BJ (cell line): ENCODE measurements around the gene DDR1. TPM values are rescaled to one million over a fixed set of nuclear protein-coding genes. Genes with fewer than 3 reads are reported as not detected.
"Not testable (repeated sequence)": the region's sequence is repeated elsewhere in the genome, so short reads cannot be mapped to it uniquely, and the experiment has no call there.

Experiments used
- CTCF ChIA-PET: fragments of 350-600 bp; formaldehyde crosslinking; extraction: SDS; loops from one replicate; lab custom pipeline; 2021; ENCODE audit warnings: antibody characterized with exemption, inconsistent platforms; lab: Yijun Ruan, JAX
- POLR2A ChIA-PET: fragments of 300-600 bp; sonication (Branson Sonifier 250); formaldehyde crosslinking; extraction: SDS; loops from one replicate; lab custom pipeline; 2021; ENCODE audit warnings: antibody characterized with exemption; lab: Charles Lee
- DNase-seq: peaks from one replicate; pipeline ENCODE4 v3.0.0-alpha.2; 2011; ENCODE audit warnings: low read depth
- H3K27me3 ChIP-seq: 2 replicates; pipeline ENCODE4 v1.6.0; 2011; ENCODE audit warnings: low read length; ENCODE audit not compliant: control insufficient read depth, insufficient read depth
- H3K36me3 ChIP-seq: 2 replicates; pipeline ENCODE4 v1.5.1; 2011; ENCODE audit warnings: low read length; ENCODE audit not compliant: control insufficient read depth, insufficient read depth
- H3K4me3 ChIP-seq: 2 replicates; pipeline ENCODE4 v1.5.1; 2011; ENCODE audit warnings: low read depth, mild to moderate bottlenecking, control low read depth, low read length
- polyA plus RNA-seq: library from polyadenylated mRNA; depleted of rRNA; stranded (reverse); fragments of >200 nt; gene quantifications from 2 replicates; pipeline ENCODE4 v1.2.3, GENCODE V29; 2011
- TF ChIP-seq, protein P1 (sequence below): IDR thresholded peaks from 2 replicates; pipeline ENCODE4 v1.5.1; 2011; ENCODE audit warnings: low read depth, mild to moderate bottlenecking, control low read depth, inconsistent platforms, low read length, moderate library complexity; ENCODE audit not compliant: insufficient read depth

The DDR1 gene
- polyA plus RNA-seq, 1 experiment: 17.0 TPM

DNA sequence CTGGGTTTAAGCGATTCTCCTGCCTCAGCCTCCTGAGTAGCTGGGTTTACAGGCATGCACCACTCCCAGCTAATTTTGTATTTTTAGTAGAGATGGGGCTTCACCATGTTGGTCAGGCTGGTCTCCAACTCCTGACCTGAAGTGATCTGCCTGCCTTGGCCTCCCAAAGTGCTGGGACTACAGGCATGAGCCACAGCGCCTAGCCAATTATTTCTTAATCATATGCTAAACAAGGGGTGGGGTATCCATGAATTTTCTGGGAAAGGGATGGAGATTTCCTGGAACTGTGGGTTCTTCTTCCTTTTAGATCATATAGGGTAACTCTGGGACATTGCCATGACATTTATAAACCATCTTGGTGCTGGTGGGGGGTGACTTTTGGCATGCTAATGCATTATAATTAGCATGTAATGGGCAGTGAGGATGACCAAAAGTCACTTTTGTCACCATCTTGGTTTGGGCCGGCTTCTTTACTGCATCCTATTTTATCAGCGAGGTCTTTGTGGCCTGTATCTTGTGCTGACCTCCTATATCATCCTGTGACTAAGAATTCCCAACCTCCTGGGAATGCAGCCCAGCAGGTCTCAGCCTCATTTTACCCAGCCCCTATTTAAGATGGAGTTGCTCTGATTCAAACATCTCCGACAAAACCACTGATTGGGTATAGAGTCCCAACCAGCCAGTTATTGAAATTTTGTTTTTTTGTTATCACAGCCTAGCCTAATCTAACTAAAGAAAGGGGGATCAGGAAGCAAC lies 29.9 kb upstream of the DDR1 start:
- POLR2A ChIA-PET: no interaction called here
- H3K36me3 ChIP-seq: no peaks in the 10 kb centered on the region

DNA sequence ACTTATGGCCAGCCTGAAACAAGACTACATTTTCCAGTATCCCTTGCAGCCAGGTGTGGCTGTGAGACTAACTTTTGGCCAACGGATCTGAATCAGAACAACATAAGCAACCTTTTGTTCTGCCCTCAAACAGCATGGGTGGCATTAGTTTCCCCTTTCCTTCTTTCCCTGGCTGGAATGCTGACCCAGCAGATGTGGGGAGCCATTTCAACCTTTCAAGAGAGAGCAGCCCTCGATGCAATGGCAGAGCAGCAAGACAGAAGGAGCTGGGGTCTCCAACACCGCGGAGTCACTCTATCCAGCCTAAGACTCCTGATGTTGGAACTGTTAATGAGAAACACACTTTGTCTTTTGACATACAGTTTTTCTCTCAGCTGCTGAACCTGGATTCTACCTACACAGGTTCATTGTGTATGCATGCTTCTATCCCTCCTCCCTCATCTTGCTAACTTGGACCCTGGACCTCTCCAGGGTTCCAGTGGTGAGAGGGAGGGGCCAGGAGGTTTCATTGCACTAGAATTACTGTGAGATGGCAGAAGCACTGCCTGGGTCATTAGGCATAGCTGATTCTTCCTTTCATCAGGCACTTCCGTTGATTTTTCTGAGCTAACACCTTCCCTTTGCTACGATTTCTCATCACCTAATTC lies 28.8 kb upstream of the DDR1 start:
- POLR2A ChIA-PET: no interaction called here
- TF ChIP-seq, protein P1, sequence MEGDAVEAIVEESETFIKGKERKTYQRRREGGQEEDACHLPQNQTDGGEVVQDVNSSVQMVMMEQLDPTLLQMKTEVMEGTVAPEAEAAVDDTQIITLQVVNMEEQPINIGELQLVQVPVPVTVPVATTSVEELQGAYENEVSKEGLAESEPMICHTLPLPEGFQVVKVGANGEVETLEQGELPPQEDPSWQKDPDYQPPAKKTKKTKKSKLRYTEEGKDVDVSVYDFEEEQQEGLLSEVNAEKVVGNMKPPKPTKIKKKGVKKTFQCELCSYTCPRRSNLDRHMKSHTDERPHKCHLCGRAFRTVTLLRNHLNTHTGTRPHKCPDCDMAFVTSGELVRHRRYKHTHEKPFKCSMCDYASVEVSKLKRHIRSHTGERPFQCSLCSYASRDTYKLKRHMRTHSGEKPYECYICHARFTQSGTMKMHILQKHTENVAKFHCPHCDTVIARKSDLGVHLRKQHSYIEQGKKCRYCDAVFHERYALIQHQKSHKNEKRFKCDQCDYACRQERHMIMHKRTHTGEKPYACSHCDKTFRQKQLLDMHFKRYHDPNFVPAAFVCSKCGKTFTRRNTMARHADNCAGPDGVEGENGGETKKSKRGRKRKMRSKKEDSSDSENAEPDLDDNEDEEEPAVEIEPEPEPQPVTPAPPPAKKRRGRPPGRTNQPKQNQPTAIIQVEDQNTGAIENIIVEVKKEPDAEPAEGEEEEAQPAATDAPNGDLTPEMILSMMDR: no peak
- no peak for DNase-seq
- H3K4me3 ChIP-seq: no peak overlapping the region
- CTCF ChIA-PET: interaction anchor here (0.8 to 1.3 kb wide), 2 partner anchors 23 to 60 kb away, joined by 3 read pairs; no protein-coding TSS in a partner anchor
- H3K27me3 ChIP-seq: peaks cover 9% of the 10 kb centered on the region
- H3K36me3 ChIP-seq: no peaks in the 10 kb centered on the region

More for the DNA sequence above, 29.9 kb upstream of the DDR1 start:
- H3K27me3 ChIP-seq: peaks cover 9% of the 10 kb centered on the region
- CTCF ChIA-PET: no interaction called here
- TF ChIP-seq, protein P1: no peak
- DNase-seq: no peak
- no peak overlapping the region for H3K4me3 ChIP-seq

DNA sequence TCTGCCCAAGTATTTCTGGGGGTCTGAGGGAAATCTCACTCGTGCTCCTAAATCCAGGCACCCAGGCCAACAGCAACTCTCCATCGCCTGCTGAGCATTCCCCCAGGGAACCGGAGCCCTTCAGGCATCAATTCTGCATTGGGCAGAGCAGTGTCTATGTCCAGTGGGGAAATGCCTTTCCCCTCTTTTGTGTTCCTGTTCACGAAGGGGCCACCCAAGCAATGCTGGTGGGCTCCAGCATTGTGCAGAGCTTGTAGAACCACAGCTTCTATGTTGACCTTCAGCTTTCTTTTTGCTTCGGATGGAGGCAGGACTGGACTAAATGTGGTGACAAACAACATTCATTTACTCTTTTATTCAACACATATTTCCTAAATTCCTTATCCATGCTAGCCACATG lies 27.2 kb upstream of the DDR1 start:
- ChIA-PET CTCF (interaction anchor here (1.7 kb wide), 1 partner anchor 13 kb away, joined by 4 read pairs; no protein-coding TSS in a partner anchor), POLR2A (no interaction called here)
- no peaks in the 10 kb centered on the region for H3K36me3 ChIP-seq
- TF ChIP-seq, protein P1: no peak
- H3K27me3 ChIP-seq: peaks cover 9% of the 10 kb centered on the region
- no peak for DNase-seq
- H3K4me3 ChIP-seq: no peak overlapping the region

DNA sequence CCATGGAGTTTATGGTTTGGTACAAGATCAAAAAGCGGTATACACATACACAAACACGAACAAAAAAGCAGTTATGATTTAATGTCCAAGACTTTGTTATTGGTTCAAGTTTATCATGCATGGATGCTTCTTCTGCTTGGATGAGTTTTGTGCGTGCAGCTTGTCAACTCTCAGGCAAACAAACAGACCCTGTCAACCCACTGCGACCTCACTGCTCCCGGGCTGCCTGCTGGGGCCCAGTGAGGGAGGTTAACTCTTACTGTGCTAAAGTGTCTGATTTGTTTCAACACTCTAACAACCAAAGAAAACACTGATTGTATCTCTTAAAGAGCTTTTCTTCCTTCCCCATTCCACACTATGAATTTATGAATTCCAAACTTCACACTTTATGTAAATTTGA lies 26.8 kb upstream of the DDR1 start:
- TF ChIP-seq, protein P1: no peak
- POLR2A ChIA-PET: interaction anchor here (0.5 kb wide), 1 partner anchor 25 kb away, joined by 7 read pairs; no protein-coding TSS in a partner anchor
- no peak overlapping the region for H3K4me3 ChIP-seq
- CTCF ChIA-PET: interaction anchor here (0.7 to 1.7 kb wide), 3 partner anchors 11 to 14 kb away, joined by 3 to 4 read pairs (median 3); no protein-coding TSS in a partner anchor
- H3K36me3 ChIP-seq: no peaks in the 10 kb centered on the region
- no peak for DNase-seq
- H3K27me3 ChIP-seq: peaks cover 9% of the 10 kb centered on the region

DNA sequence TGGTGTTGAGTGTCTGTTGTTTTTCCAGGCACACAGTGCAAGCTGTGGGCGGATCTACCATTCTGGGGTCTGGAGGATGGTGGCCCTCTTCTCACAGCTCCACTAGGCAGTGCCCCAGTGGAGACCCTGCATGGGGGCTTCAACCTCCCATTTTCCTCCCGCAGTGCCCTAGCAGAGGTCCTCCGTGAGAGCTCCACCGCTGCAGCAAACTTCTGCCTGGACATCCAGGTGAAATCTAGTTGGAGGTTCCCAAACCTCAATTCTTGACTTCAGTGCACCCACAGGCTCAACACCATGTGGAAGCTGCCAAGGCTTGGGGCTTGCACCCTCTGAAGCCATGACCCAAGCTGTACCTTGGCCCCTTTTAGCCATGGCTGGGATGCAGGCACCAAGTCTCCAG lies 24.6 kb upstream of the DDR1 start:
- POLR2A ChIA-PET, H3K4me3 ChIP-seq: not testable (repeated sequence)

More for the DNA sequence above, 24.6 kb upstream of the DDR1 start:
- CTCF ChIA-PET, H3K36me3 ChIP-seq, DNase-seq: not testable (repeated sequence)
- H3K27me3 ChIP-seq: peaks cover 12% of the 10 kb centered on the region
